GM19099 (cell line): ENCODE measurements around the gene ARL5A.

Experiments
- POLR2A ChIP-seq: IDR thresholded peaks from 3 replicates; pipeline ENCODE4 v1.6.1; 2011; ENCODE audit warnings: low read depth; ENCODE audit not compliant: insufficient read length; ENCODE audit errors: extremely low read depth

ARL5A gene

DNA sequence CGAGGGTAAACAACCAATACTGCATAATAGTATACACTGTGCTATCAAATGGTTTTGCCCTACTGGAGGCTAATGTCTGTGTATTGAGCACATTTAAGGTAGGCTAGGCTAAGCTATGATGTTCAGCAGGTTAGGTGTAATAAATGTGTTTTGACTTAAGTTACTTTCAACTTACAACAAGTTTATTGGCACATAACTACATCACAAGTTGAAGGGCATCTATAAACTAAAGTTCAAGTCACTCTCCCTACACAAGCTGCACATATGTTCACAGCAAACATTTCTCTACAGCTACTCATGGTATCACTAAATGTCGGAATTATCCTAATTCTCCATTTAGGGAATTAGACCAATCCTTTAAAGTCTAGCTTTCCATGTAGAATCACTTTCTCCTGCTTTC, 11.4 kb downstream of the ARL5A start:
- no peak for TF ChIP-seq POLR2A

DNA sequence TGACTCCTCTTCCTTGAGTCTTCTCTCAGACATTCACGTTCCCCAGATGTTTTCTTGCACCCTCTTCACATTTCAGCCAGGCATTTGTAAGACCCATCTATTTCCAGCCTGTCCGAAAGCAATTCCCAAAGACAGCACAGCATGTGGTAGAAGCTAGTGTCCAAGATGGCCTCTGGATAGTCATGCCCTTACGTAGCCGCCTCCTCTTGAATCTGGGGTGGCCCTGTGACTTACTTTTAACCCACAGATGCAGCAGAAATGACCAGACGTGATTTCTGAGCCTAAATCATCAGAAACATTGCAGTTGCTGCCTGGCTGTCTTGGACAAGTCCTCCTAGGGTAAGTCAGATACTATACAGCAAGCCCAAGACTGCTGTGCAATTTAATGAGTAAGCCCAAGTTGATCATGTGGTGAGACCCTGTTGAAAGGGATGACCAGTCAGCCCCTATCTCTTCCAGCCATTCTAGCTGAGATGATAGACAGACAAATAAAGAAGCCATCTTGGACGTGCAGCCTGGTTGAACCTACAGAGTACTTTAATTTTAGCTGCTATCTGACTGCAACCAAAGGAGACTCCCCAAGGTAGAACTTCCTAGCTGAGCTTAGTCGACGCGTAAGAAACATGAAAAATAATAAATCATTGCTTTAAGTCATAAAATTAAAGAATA, 12.3 kb downstream of the ARL5A start:
- TF ChIP-seq POLR2A, result no peak

DNA sequence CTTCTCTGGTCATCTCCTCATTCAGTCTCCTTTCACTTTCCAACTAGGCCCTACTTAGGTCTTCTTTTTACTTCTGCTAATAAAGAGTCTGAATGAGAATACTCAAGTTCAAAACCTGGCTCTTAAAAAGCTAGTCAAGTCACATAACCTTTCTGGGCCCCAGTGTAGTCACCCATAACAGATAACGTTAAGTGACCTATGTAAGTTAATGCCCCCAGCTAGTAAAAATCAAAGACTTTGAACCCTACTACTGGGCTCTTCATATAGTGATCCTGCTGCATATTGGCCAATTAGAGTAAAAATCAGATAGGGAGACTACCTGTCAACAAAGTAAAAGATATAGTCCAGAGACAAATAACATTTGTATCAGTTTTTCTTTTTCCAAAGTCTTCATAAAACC, 17.7 kb downstream of the ARL5A start:
- TF ChIP-seq POLR2A, result no peak

DNA sequence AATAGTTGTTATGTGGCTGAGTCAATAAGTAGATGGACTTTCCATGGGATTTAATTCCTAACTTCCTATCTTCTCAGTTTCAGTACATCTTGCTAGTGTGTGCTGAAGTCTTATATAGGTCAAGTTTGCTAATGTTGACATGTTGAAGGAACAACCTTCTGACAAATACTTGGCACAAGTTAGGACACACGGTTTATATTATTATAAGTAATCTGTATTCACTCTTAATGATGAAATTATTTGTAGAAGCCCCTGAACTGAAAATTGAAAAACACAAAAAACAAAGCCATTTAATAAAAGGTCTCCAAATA, 19.2 kb downstream of the ARL5A start:
- no peak for TF ChIP-seq POLR2A

DNA sequence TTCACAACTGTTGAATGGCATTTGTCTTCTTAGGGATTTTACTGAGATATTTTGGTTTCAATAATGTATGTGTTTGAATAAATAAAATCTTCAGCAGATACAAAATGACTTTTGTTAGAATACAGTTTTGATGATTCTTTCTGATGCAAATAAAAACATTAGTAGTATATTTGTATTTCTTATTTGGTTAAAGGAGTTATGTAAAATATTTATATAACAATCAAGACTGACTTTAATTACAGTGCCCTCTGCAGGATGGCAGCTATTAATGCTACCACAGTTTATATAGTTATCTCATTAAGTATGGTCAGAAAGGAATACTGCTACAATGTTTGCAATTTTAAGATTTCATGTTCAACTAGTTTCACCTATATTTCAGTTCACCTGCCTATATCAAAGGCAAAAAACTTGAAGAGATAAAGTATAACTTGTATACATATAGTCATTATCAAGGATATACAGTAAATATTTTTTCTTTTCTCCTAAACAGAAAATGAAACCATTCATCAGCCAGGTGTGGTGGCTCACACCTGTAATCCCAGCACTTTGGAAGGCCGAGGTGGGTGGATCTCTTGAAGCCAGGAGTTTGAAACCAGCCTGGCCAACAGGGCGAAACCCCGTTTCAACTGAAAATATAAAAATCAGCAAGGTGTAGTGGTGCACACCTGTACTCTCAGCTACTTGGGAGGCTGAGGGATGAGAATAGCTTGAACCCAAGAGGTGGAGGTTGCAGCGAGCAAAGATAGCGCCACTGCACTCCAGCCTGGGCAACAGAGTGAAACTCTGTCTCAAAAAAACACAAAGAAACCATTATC, 19.8 kb downstream of the ARL5A start:
- TF ChIP-seq POLR2A, result no peak

DNA sequence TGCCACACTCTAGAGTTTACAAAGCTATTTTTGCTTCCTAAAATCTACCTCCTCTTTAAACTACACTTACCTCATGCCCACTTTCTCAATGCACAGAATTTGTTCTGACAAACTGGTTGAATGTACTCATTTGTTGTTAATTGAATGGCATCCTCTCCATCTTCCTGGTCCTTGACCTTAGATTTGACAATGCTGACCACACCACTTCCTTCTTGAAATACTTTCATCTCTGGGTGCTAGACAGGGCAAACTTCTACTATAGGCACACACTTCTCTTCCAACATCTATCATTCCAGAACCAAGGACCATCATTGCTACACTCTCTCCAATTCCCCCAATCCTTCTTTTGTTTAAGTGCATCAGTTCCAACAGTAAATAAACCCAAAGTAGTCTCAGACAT, 22.3 kb downstream of the ARL5A start:
- no peak for TF ChIP-seq POLR2A

DNA sequence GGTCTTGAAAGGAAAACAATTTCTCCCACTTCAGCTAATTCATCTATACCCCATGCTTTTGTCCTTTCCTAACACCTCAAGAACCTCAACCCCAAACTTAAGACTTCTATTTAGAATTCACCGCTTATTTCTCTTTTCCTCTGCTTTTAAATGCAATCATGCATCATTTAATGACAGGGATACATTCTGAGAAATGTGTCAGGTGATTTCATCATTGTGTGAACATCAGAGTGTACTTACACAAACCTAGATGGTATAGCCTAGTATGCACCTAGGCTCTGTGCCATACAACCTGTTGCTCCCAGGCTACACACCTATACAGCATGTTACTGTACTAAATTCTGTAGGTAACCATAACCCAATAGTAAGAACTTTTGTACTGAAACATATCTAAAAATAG, 22.9 kb downstream of the ARL5A start:
- TF ChIP-seq POLR2A, result no peak

DNA sequence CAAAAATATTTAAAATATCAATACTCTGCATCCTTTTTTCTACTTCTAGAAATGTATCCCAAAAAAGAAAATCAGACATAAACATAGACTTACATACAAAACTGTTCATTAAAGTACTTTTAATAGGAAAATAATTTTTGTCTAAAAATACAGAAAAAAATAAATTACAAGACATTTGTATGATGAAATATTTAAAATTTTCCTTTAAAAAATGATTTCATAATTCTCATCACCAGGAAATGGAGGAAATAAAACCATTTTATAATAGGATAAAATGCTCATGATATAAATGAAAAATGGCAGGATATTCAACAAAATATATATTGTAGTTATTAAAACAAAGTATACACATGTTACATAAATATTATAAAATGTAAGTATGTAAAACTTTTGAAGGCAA, 24.4 kb downstream of the ARL5A start:
- TF ChIP-seq POLR2A, result no peak

DNA sequence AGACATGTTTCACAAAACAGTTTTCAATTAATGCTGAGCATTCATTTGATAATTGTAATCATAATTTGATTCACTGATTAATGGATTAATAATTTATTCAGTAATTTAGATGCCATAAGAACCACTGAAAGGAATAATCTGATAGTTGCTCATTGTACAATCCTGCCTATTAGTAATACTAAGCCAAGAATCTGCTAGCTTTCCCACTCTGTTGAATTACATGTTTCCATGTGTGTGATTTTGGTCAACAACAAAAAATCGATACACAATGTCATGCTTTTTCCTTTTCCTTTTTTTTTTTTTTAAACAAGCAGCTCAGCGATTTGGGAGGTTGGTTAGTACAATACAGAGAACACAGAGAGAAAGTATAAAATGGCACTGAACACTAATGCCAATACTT, 25.9 kb downstream of the ARL5A start:
- TF ChIP-seq POLR2A, result no peak

DNA sequence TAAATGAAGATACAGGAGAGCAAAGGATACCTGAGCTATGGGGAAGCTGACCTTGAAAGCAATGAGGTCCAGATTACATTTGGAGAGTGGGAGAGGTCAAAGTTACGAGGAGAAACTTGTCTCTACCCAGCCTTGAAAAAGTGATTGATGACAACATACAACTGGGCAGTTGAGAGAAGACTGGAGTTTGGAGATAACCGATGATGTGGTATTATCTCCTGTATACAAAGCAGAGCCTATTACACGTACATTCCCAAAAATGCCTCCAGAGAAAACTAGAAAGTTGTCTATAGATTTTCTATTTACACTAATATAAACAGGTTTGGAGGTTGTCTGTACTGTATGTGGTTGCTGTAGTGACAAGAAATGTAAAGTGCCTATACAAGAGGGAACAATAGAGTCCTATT, 28.3 kb downstream of the ARL5A start:
- no peak for TF ChIP-seq POLR2A

DNA sequence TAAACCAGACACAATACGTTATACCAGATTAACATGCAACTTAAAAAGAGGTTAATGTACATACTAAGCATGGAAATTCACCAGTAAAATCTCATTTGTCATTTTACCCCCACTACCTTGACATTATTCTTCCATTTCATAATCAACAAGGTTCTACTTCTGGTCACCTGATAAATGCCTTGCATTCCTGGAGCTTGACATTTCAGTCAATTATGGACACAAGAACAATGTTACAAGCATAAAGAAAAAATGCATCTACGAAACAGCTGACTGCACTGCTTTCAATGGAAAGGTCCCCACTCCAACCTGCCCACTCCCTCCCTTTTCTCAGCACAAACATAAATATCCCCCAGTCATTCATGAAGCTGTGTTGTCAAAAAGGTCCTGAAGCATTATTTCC, 31.4 kb downstream of the ARL5A start:
- no peak for TF ChIP-seq POLR2A

DNA sequence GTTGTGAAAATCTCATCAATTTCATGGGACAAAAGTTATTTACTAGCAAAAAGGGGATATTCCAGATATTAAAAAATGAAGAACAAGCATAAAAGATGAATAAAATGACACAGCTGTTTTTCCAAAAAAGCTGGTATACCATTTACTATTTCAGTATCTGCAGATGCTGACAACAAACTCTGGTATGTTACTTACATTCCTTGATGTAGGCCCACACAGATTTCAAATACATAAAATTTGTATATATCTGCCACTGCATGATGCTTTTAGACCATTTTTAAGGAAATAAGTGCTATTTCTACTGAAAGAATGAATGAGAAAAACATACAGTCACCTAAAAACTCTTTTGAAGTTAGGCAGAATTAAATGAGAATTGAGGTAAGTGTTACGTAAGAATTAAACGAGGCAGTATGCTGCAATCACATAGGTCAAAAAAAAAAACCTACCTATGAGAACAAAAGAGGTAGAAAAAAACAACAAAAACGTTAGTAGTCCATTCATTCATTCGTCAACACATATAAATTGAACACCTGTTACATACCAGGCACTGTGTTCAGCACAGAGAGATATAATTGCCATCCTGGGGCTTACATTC, 32.5 kb downstream of the ARL5A start:
- TF ChIP-seq POLR2A, result no peak

DNA sequence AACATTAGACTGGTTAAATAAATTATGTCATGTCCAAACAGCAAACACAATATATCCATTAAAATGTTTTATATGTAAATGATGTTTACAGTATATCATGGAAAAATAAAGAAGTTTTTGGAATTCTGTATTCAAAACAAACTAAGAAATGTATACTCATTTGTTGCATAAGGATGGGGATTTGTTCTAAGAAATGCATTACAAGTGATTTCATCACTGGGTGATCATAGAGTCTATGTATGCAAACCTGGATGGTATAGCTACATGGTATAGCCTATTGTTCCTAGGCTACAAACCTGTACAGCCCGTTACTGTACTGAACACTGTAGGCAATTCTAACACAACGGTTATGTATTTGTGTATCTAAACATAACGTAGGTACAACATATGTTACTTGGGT, 35.1 kb downstream of the ARL5A start:
- TF ChIP-seq POLR2A, result no peak

DNA sequence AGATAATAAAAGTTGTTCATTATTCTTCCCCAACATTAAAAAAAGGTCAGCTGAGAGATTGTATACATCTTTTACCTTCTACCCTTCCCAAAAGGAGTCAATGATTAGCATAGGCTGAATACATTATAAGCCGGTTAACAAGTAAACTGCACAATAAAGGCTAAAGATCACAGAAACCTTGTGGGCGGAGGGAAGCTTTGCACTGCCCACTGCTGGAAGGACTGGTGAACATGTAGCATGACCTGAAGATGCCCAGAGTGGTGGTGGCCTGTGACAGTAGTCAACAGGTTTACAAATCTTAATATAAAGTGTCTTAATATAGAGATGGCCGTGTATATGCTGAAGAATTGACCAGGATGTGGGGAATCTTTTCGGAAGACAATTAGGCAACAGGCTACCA, 35.6 kb downstream of the ARL5A start:
- TF ChIP-seq POLR2A, result no peak

DNA sequence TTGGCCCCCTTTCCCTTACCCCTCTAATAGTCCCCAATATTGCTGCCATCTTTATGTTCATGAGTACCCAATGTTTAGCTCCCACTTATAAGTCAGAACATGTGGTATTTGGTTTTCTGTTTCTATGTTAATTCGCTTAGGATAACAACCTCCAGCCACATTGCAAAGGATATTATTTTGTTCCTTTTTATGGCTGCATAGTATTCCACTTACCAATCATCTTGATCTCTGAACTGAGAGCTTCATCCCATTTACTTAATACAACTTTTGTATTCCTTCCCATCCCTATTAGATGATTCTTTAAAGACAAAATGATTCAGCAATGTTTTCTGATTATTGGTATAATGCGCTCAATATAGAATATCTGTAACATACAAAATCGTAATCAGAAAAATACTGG, 36.7 kb downstream of the ARL5A start:
- TF ChIP-seq POLR2A, result no peak

DNA sequence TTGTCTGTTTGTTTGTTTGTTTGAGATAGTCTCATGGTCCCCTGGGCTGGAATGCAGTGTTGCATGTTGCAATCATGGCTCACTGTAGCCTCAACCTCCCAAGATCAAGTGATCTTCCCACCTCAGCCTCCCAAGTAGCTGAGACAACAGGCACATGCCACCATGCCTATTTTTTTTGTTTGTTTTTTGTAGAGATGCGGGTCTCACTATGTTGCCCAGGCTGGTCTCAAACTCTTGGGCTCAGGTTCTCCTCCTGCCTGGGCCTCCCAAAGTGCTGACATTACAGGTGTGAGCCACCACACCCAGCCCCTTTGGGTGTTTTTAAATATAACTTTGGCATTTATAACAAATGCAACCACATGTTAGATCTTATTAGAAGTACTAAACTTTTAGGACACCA, 37.5 kb downstream of the ARL5A start:
- TF ChIP-seq POLR2A, result no peak
